ENCODE measurements around the gene COL15A1.

The COL15A1 gene

GRCh38 chr9:99063522-99063921, 119.8 kb downstream of the COL15A1 start:
- no peak for TF ChIP-seq CTCF (IDR thresholded peaks at IDR 0.05; ENCODE audit: low read depth, low read length)
- DNase-seq (ENCODE audit: low read depth in 2 of 2) = no peak
- no peak overlapping the region for H3K4me3 ChIP-seq (replicated peaks in 1 of 2; ENCODE audit: low read depth in 2 of 2, low read length in 2 of 2)

DNA sequence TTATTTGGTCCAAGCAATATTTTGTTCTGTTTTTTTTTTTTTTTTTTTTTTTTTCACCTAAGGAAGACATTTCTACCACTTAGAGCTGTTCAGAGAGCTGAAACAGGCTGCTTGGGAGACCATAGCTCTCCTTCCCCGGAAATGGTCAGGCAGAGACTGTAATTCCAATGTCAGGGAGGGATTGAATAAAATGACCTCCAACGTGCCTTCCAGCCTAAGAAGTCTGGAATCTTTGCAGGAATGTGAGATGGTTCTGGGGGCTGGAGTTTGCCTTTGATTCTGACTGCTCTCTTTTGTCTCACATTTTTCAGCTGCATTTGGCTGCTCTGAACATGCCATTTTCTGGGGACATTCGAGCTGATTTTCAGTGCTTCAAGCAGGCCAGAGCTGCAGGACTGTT, 122.9 kb downstream of the COL15A1 start:
- TF ChIP-seq CTCF (IDR thresholded peaks at IDR 0.05; ENCODE audit: low read depth, low read length) = no peak
- no peak for DNase-seq (ENCODE audit: low read depth in 2 of 2)
- no peak overlapping the region for H3K4me3 ChIP-seq (replicated peaks in 1 of 2; ENCODE audit: low read depth in 2 of 2, low read length in 2 of 2)

DNA sequence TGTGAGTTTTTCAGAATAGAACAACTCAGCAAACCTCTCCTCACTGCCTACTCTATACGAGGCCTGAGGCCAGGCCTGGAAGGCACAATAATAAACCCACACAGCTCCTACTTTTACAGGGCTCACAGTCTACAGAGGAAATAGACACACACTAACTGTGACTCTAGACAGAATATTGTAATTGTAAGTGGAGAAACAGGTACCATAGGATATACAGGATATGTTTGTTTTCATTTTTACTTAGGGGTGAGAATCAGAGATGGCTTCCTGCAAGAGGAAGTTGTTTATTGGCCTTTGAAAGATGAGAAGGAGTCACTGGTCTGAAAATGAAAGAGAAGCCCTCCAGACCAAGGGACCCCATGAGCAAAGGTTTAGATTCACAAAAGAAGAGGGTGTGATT, 125.4 kb downstream of the COL15A1 start:
- no peak for DNase-seq (ENCODE audit: low read depth in 2 of 2)
- H3K4me3 ChIP-seq (replicated peaks in 1 of 2; ENCODE audit: low read depth in 2 of 2, low read length in 2 of 2) = no peak overlapping the region
- TF ChIP-seq CTCF (IDR thresholded peaks at IDR 0.05; ENCODE audit: low read depth, low read length) = no peak

DNA sequence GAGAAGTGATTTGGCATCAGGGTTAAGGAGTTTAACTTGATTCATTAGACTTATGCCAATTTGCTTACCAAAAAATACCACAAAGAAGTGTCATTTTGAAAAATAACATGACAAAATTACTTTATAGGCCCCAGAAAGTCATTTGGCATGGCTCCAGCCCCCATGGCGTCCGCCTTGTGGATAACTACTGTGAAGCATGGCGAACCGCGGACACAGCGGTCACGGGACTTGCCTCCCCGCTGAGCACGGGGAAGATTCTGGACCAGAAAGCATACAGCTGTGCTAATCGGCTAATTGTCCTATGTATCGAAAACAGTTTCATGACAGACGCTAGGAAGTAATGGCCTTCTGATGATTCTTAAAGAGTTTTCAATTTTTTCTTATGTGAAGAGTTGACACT, 125.8 kb downstream of the COL15A1 start:
- no peak for DNase-seq (ENCODE audit: low read depth in 2 of 2)
- H3K4me3 ChIP-seq (replicated peaks in 1 of 2; ENCODE audit: low read depth in 2 of 2, low read length in 2 of 2) = no peak overlapping the region
- no peak for TF ChIP-seq CTCF (IDR thresholded peaks at IDR 0.05; ENCODE audit: low read depth, low read length)

DNA sequence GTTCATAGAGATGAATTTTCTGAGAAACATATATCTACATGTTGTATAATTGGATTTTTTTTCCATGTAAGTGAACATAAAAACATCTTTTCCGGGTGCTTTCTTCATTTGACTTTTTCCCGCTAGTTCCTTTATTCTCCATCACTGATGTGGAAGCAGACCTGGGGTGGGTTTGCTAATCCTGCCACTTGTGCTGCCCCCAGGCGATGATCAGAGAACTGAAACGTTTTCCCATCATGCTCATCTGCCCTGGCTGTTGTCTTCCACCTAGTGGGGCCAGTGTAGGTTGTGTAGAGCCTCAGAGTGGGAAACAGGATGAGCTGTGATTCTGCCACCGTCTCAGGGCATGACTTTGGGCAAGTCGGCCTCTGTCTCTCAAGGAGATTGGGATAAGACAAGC, 127.0 kb downstream of the COL15A1 start:
- TF ChIP-seq CTCF (IDR thresholded peaks at IDR 0.05; ENCODE audit: low read depth, low read length) = no peak
- no peak for DNase-seq (ENCODE audit: low read depth in 2 of 2)
- H3K4me3 ChIP-seq (replicated peaks in 1 of 2; ENCODE audit: low read depth in 2 of 2, low read length in 2 of 2) = no peak overlapping the region

DNA sequence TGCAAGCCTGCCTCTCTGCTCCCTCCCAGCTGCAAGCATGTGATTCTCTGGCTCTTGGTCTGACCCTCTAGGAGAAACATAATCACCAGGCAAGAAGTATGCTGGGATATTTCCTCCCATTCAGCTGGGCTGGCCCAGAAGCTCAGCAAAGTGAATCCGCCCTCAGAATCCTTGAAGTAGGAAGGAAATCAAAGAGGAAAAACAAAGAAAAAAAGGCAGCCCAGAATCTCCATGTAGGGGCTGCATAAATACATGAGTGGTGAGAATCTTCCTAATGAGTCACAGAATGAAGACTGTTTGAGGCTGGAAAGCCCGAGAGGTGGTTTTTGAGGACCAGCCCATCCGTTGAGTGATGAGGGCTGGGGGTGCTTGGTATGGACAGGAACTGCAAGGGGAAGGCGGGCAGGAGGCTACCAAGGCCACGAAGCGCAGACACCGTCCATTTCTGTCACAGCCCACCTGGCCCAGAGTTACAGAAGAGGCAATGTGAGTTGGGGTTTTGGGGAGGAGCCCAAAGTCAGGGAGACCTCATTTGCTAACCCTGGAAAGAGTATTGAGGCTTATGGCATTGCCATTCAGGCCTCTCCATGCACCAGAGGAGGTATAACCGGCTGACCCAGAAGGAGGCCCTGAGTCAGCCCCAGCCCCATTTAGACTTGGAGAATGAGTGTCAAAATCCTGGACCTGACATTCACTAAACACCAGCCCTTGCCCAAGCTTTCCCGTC, 127.8 kb downstream of the COL15A1 start:
- no peak overlapping the region for H3K4me3 ChIP-seq (replicated peaks in 1 of 2; ENCODE audit: low read depth in 2 of 2, low read length in 2 of 2)
- TF ChIP-seq CTCF (IDR thresholded peaks at IDR 0.05; ENCODE audit: low read depth, low read length) = no peak
- DNase-seq (ENCODE audit: low read depth in 2 of 2) = no peak

DNA sequence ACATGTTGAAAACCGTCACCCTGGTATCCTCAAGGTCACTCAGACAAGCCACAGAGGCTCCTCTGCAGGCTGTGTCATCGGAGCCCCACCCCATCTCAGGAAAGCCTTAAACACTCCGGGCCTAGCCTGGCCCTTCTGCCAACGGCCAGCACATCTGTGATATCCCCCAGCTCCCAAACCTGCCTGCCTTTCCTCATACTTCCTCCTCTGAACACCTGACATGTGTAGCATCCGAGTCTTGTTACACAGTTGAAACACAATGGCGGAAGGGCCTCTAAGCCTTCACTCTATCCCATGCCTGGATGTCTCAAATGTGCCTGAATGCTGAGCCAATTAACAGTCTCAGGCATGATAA, 128.3 kb downstream of the COL15A1 start:
- TF ChIP-seq CTCF (IDR thresholded peaks at IDR 0.05; ENCODE audit: low read depth, low read length) = no peak
- H3K4me3 ChIP-seq (replicated peaks in 1 of 2; ENCODE audit: low read depth in 2 of 2, low read length in 2 of 2) = no peak overlapping the region
- DNase-seq (ENCODE audit: low read depth in 2 of 2) = no peak

Measured in cardiac fibroblast (primary cell).